Hematopoietic multipotent progenitor cell treated with erythropoietin and hydrocortisone succinate and interleukin-3 and kit ligand, for 4 days (in vitro differentiated cells): ENCODE data around the gene RTP3.

ENCODE experiments used
- DNase-seq: peaks from one replicate; pipeline ENCODE4 v3.0.0-alpha.2; 2015

Gene RTP3

GRCh38 chr3:46497556-46498265 is at the start of gene RTP3:
TSS of gene RTP3 (plus strand) at chr3:46497976. CDS start at chr3:46498063, 87 bp downstream.
- DNase-seq, result no peak

DNA sequence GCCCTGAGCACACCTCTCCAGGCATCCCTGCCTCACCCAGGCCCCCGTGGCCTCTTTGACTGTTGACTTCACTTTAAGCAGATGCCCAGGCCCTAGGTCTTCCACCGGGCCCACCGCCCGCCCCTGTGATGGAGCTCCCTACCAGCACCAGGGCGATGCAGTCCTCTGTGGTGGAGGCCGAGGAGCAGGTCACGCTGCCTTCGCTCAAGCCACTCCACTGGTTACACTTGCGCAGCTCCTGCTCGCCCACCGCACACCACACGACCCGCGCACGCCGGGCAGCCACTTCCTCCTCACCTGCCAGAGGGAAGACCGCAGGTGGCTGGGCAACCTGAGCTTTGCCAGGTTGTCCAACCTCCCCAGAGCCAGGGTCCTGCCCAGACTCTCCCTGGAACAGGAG is 49.1 kb upstream of the RTP3 start:
- DNase-seq, result no peak

GRCh38 chr3:46449755-46450552 is 47.8 kb upstream of the RTP3 start:
- DNase-seq, result no peak

- no peak for DNase-seq
Measured at GRCh38 chr3:46453526-46454208, 44.1 kb upstream of the RTP3 start.

DNA sequence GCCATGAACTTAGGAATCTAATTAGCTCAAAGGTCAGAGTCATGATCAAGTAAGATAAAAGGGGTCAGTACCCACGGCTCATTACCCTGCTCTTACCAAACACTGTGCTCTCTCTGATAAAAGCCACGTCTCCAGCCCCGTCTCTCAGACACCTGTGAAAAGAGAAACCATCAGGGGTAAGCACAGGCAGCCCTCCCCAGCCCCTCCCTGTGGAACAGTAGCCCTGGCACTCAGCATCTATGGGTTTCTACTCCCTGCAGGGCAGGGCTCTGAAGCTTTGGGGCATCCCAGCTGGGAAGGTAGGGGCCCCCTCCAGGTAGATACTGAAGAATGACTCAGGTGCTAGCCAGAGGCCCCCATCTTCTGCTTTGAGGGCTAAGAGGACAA is 43.6 kb upstream of the RTP3 start:
- DNase-seq, result no peak

DNA sequence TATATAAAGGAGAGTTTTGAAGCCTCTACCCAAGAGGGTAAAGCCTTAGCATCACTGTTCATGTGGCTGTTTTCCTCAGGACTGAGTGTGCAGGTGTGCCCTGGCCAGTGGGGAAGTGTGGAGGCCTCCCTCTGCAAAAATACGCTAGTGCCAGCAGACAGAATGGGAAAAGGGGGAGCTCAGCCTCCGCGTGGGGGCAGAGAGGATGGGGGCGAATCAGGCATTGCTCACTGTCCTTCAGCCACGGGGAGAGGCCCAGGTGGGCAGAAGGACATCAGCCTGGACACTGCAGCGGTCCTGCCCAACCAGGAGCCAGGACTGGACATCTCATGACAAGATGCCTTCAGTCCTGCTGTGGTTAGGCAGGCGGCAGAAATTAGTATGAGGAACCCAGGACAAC is 43.2 kb upstream of the RTP3 start:
- no peak for DNase-seq

- no peak for DNase-seq
Measured at GRCh38 chr3:46455231-46456115, 42.3 kb upstream of the RTP3 start.

DNA sequence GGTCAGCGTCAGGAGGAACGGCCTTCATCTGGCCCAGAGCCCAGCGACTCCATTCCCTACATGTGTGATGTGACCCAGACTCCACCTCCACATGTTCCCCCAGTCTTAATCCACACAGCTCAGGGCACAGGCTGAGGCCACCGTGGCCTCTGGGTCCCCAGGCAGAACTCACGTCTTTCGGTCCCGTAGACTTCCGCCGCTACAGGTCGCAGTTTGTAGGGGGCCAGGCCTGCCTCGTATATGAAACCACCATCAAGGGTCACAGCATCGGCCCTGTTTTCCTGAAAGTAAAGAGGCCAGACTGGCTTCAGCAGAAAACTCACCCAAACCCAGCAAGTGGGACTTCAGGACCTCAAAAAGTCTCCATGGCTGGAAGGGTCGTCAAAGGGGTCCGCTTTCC is 41.7 kb upstream of the RTP3 start:
- DNase-seq, result no peak

DNA sequence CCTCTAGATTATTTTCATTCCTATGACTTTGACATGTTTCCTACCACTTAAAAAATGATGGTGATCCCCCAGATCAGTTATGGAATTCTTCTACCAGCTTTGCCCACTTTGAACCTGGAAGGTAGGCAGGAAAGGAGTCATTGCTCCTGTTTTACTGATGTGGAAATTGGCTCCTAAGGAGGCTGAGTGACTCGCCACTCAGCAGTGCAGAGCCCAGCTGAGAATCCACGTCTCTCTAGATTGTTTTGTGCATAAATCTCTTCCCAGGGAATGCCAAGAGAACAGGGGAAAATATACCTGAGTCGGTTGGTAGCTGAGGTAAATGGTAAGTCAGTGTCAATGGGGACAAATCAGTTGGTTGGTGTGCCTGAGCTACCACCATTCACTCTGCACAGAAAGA is 37.7 kb upstream of the RTP3 start:
- no peak for DNase-seq

DNA sequence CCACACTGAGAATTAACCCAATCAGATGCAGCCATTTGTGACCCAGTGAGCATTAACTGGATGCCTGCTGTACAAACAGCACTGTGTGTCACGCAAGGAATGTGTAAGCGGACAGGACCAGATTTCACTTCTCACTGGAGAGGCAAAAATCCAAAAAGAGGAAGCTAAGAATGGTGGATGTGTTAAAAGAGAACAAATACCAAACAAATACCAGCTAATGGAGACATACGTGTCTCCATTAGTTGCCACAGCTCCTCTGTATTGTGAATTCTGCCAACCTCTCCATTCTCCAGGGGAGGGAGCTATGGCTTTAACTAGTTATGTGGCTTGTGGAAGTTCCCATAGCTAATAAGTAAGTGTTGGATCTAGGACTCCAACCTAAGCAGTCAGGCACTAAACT is 35.7 kb upstream of the RTP3 start:
- DNase-seq, result peak; percentile 27

DNA sequence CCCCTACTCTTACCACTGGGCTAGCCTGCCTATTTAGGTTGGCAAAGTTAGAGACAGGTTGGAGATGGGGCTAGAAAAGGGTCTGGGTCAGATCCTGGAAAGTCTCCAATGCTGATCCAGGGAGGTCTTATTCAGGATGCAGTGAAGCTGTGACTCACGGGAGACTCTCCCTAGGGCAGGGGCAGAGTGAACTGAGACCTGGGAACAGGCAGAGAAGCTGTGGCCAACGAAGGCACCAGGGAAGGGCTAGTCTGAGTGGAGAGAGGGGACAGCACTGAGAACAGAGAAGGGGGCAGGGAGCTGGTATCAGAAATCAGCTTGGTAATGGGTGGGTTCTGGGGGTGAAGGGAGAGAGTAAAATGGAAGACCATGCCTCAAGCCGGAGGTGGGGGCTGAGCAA is 35.3 kb upstream of the RTP3 start:
- DNase-seq, result no peak

DNA sequence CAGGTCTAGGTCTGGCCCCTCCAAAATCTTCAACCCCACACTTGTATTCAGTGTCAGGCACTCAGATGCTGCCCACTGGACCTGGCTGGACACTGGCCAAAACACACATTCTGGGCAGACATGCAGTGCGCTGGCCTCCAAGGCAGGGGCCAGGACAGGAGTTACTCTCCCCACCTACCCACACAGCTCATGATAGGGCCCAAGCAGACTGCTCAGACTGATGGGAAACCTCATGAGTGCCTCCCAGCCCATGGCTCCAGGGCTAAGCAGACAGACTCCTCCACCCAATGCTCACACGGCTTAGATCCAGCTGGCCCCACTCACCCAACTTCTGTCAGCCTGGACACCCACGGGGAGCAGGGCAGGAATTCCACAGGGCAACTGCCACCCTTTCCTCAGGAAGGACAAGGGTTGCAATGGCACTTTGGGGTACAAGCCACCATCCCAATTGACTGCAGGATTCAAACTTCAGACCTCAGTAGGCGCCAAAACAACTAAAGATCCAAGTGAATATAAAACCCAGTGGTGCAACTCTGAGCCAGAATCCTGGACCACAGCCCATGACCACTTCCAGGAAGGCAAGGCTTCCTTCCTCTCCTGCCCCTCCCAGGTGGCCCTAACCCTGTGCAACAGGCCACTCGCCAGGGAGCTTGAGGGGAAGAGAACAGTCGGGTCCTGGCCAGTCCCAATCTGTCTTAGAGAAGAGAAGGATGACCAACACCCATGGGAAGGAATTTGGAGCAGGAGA is 34.5 kb upstream of the RTP3 start:
- DNase-seq, result no peak

- DNase-seq, result no peak
Measured at GRCh38 chr3:46463868-46464241, 33.9 kb upstream of the RTP3 start.

DNA sequence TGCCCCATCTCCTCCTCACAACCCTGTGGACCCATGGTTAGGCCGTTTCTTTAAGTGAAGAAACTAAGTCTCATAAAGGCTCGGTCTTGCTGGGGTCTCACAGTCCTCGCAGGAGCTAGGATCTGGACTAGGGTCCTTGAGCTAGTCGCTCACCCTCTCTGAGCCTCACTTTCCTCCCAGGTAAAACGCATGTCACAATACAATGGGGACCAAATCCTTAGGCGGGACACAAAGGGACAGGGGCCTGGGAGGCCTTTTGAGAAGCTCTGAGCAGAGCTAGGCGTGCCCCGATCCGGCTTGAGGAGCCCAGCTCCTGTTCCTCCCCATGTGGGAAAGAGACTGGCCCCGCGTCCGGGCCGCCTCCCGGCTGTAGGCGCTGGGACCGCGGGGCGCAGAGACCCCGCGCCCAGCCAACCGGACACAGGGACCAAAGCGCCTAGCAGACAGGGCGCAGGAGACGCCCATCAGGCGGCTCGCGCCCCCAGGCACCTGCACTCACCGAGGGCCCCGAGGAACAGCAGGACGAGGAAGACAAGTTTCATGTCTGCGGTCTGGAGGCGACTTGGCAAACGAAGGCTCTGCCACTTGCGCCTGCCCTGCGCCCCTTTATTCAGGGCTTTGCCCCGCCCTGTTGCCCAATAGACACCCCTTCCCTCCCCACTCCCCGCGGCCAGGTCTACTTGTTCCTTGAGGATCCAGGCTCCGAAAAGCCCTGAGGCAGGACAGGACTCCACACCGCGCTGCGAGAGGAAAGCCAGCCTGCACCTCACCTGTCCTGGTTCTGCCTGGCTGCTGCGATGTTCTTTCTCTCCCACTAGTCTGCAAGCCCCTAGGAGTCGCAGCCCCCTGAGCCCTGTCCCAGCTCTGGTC is 33.2 kb upstream of the RTP3 start, which contains the start of gene LTF:
Gene LTF (minus strand): TSS at position 580 of the 870 bp plus-strand sequence. CDS start 38 bp downstream, at position 542.
- DNase-seq, result no peak

GRCh38 chr3:46465196-46465520 is 32.6 kb upstream of the RTP3 start:
- no peak for DNase-seq

DNA sequence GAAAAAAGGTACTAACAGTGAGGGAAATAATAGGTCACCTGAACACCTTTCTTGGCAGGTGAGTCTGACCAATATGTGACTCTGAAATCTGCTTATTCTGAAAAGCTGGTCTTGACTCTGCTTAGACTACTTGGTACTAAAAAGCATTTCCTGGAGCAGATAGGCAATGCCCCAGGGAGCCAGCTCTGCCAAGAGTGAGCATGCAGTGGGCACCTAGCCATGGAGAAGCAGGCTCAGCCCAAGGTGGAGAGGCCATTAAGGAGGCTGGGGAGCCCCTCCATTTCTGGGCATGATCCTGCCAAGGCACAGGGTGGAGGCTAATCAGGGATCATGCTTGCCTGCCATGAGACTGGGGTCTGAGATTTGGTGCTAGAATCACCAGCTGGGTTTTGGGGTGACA is 31.5 kb upstream of the RTP3 start:
- no peak for DNase-seq

DNA sequence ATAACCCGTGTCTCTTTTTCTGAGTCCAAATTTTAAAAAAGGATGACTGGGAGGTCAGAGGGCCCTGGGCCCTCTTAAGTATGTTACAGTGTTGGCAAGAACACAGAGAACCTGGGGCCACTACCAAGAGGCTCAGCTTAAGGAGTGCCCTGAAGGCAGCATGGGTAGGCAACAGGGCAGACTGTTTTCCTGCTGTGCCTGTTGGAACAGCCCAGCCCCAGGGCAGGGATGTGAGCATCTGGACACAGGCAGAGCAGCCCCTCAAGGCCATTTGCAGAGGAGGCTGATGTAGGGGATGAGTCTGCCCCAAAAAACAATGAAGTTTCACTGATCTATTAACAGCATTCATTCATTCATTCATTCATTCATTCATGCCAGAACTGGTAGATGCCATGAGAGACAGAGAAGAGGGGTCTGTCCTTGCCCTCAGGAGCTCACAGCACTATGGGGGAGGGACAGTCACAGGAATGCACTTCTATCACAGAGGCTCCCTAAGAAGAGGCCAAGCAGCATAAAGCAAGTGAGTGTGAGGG is 30.8 kb upstream of the RTP3 start:
- DNase-seq, result no peak

- DNase-seq, result no peak
Measured at GRCh38 chr3:46467562-46467961, 30.2 kb upstream of the RTP3 start.

- no peak for DNase-seq
Measured at GRCh38 chr3:46468753-46469600, 28.8 kb upstream of the RTP3 start.
